GM18951 (cell line): ENCODE measurements around the gene MARCHF10.

Source experiments
- POLR2A ChIP-seq: IDR thresholded peaks from 4 replicates; pipeline ENCODE4 v1.6.1; 2011; ENCODE audit warnings: mild to moderate bottlenecking; ENCODE audit not compliant: insufficient read length, insufficient read depth; ENCODE audit errors: extremely low read depth
- in situ Hi-C: fragments of 300-500 bp; cut with MboI; formaldehyde crosslinking; loops from one replicate; pipeline ENCODE4 v1.12.0; 2022; ENCODE audit warnings: low sequenced_read_pairs, mixed read lengths, inconsistent platforms; ENCODE audit not compliant: unreplicated experiment

The MARCHF10 gene

DNA sequence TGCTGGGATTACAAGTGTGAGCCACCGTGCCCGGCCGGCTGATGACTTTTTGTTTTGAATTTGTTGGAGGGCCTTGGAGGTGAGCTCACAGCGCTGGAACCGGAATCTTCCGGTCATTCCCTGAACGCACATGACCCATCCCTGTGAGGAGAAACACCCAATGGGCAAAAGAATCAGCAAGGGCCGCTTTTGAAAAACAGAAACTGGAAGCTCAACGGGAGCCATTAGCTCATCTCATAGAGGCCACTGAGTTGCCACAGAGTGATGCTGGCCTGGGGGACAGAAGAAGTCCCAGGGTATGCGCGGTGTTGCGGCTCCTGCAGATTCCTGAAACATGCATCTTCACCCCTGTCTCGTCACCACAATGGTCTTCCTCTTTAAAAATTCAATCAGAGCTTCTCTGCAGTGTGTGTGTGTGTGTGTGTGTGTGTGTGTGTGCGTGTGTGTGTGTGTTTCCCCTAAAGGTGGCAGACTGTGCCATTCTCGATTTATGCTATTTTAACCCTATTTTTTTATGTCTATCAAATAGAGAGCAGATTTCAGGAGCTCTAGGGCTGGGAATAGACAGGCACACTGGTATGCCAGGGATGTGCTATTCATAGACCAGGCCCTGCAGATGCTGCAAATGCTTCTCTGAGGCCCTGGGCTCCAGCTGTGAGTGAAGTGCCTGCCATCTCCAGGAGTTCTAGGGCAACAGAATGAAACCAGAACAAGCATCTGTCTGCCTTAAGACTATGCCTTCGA, 68.3 kb downstream of the MARCHF10 start:
- no peak for TF ChIP-seq POLR2A
- in situ Hi-C loops = no loop called here

DNA sequence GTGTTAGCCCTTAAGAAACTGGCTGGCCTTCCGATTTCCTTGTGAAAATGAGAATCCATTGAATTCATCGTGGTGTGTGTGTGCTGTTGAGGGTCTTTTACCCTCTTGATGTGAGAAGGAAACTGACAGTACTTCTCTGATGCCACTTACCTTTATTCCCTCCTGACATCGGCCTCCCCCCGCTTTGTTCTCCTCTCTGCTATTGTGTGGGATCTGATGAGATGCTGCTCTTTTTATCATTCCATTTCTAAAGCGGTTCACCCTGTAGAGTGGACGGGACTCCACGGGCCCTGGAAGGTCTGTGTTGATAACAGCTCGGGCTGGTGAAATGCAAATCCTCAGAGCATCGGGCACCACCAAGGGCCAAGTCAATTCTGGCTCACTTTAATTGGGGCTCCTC, 69.8 kb downstream of the MARCHF10 start:
- in situ Hi-C loops = no loop called here
- TF ChIP-seq POLR2A = no peak

DNA sequence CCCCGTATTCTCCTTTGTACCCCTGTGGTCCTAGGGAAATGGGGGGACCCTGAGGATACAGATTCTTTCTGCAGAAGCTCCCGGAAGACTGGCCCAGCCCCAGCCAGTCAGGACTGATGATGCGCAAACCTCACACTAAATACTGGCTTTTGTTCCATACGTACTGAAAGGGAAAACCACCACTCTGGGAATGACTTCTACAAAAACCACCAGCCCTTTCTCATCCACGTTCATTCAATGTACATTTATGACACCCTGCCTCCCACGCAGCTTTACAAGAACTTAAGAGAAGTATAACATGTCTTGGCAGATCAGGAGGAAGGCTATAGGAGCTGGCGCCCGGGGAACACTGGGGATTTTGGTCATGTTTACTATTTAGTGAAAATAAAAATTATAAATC, 70.6 kb downstream of the MARCHF10 start:
- in situ Hi-C loops = no loop called here
- TF ChIP-seq POLR2A = no peak

DNA sequence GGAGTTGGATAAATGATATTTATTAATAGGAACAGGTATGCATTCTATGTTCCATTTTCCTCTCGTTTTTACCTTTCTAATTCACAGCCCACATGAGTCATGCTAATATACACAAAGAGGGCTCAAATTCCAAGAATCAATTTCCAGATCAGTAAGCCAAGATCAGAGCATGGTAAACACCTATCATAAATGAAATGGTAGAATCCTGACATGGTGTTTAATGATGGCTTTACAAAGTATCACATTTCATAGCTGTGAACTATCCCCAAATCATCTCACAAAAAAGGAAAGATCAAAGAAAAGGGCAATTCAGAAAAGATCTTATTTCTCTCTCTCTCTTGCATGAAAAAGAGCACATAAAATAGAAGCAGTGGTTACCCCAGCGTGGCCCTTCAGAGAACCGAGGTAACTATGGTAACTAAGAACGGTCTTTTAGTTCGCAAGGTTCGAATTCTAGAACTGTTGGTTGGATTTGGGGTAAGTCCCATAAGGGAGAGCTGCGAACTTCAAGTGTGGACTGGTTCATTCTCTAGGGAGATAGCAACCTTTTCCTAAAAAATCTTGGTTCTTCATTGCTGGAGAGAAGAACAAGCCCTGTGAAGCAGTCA, 73.0 kb downstream of the MARCHF10 start:
- in situ Hi-C loops = no loop called here
- no peak for TF ChIP-seq POLR2A

DNA sequence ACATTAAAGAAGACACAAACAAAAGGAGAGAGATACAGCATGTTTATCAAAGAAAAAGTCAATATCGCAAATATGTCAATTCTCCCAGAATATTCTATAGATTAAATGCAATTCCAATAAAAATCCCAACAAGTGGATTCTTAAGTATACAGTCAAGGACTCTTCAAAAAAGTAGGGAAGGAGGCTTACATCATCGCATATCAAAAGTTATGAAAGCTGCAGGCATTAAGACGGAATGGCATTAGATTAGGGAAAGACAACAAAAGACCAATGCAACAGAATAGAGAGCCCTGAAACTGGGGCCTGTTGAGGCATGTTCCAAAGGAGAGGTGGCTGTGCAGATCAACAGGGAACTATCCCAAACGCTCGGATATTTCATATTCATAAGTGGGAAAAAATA, 76.0 kb downstream of the MARCHF10 start:
- in situ Hi-C loops = no loop called here
- TF ChIP-seq POLR2A = no peak

DNA sequence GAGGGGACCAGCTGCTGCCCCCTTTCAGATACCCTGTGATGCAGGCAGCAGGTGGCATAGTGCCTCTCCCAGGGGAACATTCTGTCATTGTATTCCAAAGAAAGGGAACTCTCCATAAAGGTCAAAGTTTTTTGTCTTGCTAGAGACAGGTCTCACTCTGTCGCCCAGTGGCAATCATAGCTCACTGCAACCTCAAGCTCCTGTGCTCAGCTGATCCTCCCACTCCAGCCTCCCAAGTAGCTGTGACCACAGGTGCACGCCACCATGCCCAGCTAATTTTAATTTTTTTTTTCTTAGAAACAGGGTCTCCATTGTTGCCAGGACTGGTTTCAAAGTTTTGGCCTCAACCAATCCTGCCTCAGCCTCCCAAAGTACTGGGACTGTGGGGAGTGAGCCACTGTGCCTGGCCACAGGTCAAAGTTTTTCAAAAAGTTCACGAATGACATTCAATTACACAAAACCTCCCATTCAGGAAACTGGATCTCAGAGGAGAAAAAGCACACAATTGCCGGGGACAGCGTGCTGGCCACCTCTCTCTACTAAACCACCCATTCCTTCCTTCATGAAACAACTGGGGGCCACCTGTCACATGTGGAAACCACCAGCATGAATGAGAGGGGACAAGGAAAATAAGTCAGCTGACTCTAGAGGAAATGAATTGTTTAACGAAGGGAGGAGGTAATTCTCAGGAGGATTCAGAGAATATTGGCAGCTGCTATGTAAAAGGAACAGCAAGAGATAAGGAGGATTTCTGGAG, 80.0 kb downstream of the MARCHF10 start:
- no peak for TF ChIP-seq POLR2A
- in situ Hi-C loops = no loop called here

DNA sequence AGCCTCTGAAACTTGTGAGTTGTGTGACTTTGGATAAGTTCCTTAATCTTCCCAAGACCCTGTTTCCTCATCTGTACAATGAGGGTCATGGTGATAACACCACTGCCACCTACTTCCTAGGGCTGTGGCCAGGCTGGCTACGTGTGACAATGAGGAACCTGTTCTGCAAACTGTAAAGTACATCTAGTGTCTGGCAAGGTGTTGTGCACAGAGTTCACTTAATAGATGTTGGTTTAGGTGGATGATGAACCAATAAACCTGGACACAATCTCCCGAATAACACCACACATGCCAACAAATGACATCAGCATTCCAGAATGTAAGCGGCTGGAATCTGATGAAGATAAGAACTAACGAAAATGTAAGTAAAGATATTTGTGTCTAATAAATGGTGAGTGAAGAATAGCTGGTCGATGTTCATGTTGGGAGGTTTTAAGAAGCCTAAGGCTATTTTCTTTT, 82.3 kb downstream of the MARCHF10 start:
- TF ChIP-seq POLR2A = no peak
- in situ Hi-C loops = no loop called here

DNA sequence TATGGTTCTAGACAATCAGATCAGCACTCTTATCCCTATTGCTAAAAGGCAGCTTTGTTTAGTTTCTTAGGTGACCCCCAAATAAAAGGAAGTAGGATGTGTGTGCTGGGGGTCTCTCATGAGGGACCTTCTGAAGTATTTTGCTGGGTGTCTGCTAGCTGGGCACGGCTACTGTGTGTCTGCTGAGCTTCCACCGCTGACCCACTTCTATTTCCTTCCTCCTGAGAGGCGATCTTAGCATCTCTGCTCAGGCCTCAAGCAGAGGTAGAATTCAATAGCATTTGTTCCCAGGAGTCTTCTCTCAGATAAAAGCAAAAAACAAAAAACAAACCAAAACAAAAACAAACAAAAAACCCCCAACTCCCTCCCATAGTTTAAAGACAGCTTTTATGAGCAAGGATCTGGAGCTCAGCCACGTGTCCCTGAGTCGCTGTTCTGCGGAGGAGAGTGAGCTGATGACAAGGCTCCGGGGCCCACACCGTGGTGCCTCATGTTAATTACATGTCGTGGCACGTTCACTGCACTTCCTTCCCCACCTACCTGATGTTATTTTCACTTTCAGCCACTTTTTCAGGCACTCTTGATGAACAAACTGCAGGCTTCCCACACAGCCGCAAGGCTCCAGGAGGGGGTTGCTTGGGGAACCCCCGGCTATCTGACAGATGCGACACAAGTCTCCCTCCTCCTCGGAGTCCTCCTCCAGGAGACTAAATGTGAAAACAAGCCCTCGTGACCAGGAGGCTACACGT, 83.5 kb downstream of the MARCHF10 start:
- no peak for TF ChIP-seq POLR2A
- in situ Hi-C loops = no loop called here

DNA sequence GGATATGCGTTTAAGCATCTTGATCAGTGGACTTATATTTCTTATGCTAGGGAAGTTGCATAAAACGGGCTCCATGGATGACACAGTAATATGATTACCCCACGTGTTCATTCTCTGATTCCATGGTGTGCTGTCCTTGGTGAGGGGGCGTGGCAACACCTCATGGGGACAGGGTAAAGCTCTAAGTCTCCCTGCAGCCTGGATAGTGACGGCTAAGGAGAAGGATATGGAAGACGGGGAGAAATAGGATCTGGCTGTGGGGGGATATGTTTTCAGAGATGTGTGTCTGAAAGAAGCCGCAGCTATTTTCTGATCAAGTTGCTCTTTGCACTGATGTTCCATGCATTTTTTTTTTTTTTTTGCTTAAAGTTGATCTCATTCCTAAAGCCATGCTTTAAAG, 84.3 kb downstream of the MARCHF10 start:
- in situ Hi-C loops = no loop called here
- TF ChIP-seq POLR2A = no peak

DNA sequence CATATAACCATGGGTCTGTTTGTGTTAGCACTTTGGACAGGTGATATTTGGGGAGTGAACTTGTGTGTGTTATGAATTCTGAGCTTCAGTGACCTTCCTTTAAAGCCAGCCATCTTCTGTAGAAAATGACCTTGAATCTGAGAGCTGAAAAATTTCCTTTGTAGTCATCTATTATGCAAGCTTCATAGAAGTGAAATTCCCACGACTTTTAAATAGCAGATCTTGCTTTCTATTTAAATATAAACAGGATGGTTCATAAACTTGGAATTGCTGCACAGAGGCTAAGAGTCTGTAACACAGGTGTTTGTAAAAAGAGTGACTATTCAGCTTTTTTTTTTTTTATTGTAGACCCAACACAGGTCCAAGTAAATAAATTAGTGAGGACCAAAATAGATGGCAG, 85.5 kb downstream of the MARCHF10 start:
- no peak for TF ChIP-seq POLR2A
- in situ Hi-C loops = no loop called here

DNA sequence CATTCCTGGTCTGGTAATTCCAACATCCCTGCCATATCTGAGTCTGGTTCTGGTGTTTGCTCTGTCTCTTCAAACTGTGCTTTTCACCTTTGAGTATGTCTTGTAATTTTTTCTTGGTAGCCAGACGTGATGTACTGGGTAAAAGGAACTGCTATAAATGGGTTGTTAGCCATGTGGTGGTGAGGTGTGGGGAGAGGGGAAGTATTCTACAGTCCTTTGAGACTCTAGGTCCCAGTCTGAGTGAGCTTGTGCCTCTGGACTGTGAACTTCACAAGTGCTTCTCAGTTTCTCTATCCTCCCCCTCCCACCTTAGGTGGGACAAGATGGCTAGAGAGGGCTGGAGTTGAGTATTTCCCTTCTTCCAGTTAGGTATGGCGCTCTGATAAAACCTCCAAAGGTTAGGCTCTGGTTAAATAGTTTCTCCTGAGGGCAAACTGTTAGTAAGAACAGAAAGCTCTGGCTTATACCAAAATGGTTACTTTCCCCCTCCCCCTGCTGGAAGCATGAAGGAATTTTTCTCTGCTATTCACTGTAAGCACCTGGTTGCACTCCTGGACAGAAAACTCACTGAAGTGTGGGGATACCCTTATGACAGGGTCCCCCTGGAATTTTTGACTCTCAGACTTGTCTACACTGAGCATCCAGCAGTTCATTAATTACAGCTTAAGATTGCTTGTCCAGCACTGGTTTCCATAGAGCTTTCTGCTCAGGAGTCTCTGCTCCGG, 87.8 kb downstream of the MARCHF10 start:
- no peak for TF ChIP-seq POLR2A
- in situ Hi-C loops = no loop called here

DNA sequence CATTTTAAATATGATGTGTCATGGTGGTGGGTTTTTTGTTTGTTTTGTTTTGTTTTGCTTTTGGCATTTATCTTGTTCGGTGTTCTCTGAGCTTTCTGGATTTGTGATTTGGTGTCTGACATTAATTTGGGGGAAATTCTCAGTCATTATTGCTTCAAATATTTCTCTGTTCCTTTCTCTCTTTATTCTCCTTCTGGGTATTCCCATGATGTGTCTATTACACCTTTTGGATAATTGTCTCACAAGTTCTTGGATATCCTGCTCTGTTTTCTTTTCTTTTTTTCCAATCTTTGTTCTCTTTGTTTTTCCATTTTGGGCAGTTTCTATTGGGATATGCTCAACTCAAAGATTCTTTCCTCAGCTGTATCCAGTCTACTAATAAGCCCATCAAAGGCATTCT, 88.5 kb downstream of the MARCHF10 start:
- TF ChIP-seq POLR2A = no peak
- in situ Hi-C loops = no loop called here
